H1 (cell line): Measurements from ENCODE around the gene AIRE. TPM values are rescaled to one million over a fixed set of nuclear protein-coding genes. Genes with fewer than 3 reads are reported as not detected.

Source experiments
- NRF1 ChIP-seq: IDR thresholded peaks from 2 replicates; pipeline ENCODE4 v1.6.1; 2011; ENCODE audit warnings: mild to moderate bottlenecking, low read depth, low read length, improper control_type of control experiment
- RAD21 ChIP-seq, 2 experiments: IDR thresholded peaks in 1 of 2; conservative IDR thresholded peaks in 1 of 2; 2 replicates each; pipeline ENCODE4 v1.6.1; 2011; ENCODE audit warnings: low read depth in 2 of 2, low read length in 2 of 2, improper control_type of control experiment in 1 of 2, inconsistent platforms in 1 of 2, mild to moderate bottlenecking in 1 of 2, moderate library complexity in 1 of 2
- polyA plus RNA-seq, 7 experiments: library from polyadenylated mRNA; depleted of rRNA in 3 of 7; stranded (reverse) in 5 of 7; unstranded in 2 of 7; fragments of >200 nt in 5 of 7; fragments of 200-250 nt in 2 of 7; gene quantifications; 1 replicate in 5 of 7; 2 replicates in 1 of 7; 4 replicates in 1 of 7; pipeline versions ENCODE4 v1.2.1 to v1.2.3, GENCODE V29; 2011 to 2013; ENCODE audit warnings: missing spikeins in 2 of 7, mixed read lengths in 2 of 7
- total RNA-seq: library from RNA; stranded (reverse); fragmentation: NEBNext Ultra II Directional; extraction: Animal tissue kit (Norgen Biotek cat#: 25700); gene quantifications from 2 replicates; pipeline ENCODE4 v1.2.1, GENCODE V29; 2021

AIRE gene
- total and polyA plus RNA-seq, 2 of the 8 experiments (the other 6 are each of a cell fraction or from before 2014, with no cell fraction given): 0.09 TPM; not detected in 1

DNA sequence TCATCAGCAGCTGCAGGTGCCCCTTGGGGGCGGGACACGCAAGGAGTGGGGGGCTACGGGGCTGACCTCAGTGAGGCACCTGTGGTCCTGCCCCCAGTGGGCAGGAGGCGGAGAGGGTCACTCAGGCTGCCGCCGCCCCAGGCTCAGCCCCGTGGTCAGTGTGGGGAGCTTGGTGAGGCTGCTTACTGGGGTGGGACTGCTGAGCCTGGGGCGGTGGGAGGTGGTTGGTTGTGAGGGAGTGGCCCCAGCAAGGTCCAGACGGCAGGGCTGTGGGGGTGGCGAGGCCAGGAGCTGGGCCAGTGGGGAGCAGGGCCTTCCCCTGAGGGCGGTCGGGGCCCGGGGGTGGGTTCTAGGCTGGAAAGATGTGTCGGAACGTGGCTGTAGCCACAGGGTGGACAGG lies 28.5 kb downstream of the AIRE start (continued):
- TF ChIP-seq RAD21 (IDR thresholded peaks at IDR 0.05 in 1 of 2, conservative IDR thresholded peaks at IDR 0.05 in 1 of 2; ENCODE audit: low read depth in 2 of 2, low read length in 2 of 2): no peak
- no peak for TF ChIP-seq NRF1
